ENCODE results near the gene SIRPA.

GRCh38 chr20:1931830-1932229 is 36.6 kb downstream of the SIRPA start:
- no peak for TF ChIP-seq CTCF (IDR thresholded peaks at IDR 0.05)
- no peak for TF ChIP-seq POLR2A (IDR thresholded peaks at IDR 0.05)
